Measurements from ENCODE around the gene ASCL2.

DNA sequence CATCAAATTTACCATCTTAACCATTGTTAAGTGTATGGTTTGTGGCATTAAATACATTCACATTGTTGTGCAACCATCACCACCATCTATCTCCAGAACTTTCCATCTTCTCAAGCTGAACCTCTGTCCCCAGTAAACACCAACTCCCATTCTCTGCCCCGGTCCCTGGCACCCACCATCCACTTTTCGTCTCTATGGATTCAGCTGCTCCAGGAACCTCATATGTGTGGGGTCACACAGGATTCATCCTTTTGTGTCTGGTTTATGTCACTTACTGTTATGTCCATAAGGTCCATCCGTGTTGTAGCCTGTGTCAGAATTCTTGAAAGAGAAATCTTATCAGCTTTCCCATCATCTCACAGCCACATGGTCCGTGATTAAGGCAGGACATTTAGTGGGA is 47.7 kb upstream of the ASCL2 start:
- TF ChIP-seq POLR2A (IDR thresholded peaks at IDR 0.05; ENCODE audit: low read depth, low read length) (no peak), EZH2 (IDR thresholded peaks at IDR 0.05; ENCODE audit: borderline replicate concordance, control insufficient read depth, low read depth, low read length) (no peak), ZNF217 (IDR thresholded peaks at IDR 0.05) (no peak), TCF12 (IDR thresholded peaks at IDR 0.05; ENCODE audit: low read depth, low read length) (no peak), CHD4 (IDR thresholded peaks at IDR 0.05) (no peak), NFIC (IDR thresholded peaks at IDR 0.05; ENCODE audit: low read depth, low read length) (no peak), PAX8 (IDR thresholded peaks at IDR 0.05) (no peak), SPI1 (IDR thresholded peaks at IDR 0.05; ENCODE audit: borderline replicate concordance, insufficient read depth, low read depth, low read length) (no peak), ASH2L (IDR thresholded peaks at IDR 0.05; ENCODE audit: borderline replicate concordance, low read depth) (no peak), MAX (IDR thresholded peaks at IDR 0.05; ENCODE audit: low read depth, low read length) (no peak), HCFC1 (IDR thresholded peaks at IDR 0.05; ENCODE audit: low read length) (no peak), KLF5 (IDR thresholded peaks at IDR 0.05; ENCODE audit: partially characterized antibody) (no peak), EP300 (IDR thresholded peaks at IDR 0.05; ENCODE audit: borderline replicate concordance in 1 of 2, control insufficient read depth in 1 of 2, low read depth in 2 of 2, low read length in 2 of 2) (no peak), CHD2 (IDR thresholded peaks at IDR 0.05; ENCODE audit: borderline replicate concordance, low read depth, low read length) (no peak)
